ENCODE data around the gene DNAH10.

- TF ChIP-seq, protein P1, sequence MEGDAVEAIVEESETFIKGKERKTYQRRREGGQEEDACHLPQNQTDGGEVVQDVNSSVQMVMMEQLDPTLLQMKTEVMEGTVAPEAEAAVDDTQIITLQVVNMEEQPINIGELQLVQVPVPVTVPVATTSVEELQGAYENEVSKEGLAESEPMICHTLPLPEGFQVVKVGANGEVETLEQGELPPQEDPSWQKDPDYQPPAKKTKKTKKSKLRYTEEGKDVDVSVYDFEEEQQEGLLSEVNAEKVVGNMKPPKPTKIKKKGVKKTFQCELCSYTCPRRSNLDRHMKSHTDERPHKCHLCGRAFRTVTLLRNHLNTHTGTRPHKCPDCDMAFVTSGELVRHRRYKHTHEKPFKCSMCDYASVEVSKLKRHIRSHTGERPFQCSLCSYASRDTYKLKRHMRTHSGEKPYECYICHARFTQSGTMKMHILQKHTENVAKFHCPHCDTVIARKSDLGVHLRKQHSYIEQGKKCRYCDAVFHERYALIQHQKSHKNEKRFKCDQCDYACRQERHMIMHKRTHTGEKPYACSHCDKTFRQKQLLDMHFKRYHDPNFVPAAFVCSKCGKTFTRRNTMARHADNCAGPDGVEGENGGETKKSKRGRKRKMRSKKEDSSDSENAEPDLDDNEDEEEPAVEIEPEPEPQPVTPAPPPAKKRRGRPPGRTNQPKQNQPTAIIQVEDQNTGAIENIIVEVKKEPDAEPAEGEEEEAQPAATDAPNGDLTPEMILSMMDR (IDR thresholded peaks at IDR 0.05): no peak
- TF ChIP-seq, protein P2, sequence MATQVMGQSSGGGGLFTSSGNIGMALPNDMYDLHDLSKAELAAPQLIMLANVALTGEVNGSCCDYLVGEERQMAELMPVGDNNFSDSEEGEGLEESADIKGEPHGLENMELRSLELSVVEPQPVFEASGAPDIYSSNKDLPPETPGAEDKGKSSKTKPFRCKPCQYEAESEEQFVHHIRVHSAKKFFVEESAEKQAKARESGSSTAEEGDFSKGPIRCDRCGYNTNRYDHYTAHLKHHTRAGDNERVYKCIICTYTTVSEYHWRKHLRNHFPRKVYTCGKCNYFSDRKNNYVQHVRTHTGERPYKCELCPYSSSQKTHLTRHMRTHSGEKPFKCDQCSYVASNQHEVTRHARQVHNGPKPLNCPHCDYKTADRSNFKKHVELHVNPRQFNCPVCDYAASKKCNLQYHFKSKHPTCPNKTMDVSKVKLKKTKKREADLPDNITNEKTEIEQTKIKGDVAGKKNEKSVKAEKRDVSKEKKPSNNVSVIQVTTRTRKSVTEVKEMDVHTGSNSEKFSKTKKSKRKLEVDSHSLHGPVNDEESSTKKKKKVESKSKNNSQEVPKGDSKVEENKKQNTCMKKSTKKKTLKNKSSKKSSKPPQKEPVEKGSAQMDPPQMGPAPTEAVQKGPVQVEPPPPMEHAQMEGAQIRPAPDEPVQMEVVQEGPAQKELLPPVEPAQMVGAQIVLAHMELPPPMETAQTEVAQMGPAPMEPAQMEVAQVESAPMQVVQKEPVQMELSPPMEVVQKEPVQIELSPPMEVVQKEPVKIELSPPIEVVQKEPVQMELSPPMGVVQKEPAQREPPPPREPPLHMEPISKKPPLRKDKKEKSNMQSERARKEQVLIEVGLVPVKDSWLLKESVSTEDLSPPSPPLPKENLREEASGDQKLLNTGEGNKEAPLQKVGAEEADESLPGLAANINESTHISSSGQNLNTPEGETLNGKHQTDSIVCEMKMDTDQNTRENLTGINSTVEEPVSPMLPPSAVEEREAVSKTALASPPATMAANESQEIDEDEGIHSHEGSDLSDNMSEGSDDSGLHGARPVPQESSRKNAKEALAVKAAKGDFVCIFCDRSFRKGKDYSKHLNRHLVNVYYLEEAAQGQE (IDR thresholded peaks at IDR 0.05; ENCODE audit: insufficient read depth in 1 of 2, low read depth in 2 of 2, low read length in 1 of 2): no peak
- no peak for TF ChIP-seq TCF7L2 (IDR thresholded peaks at IDR 0.05; ENCODE audit: low read depth, low read length)
These were observed 127.9 kb downstream of the DNAH10 start for GRCh38 chr12:123889848-123890535.
